HG03460 (cell line): ENCODE results near the gene SLX4IP.
A peak's percentile ranks its signal among the peaks of the same experiment; 100 is the strongest.

ENCODE experiments used
- ATAC-seq: cut with Tn5 transposase; IDR thresholded peaks from one replicate; pipeline ENCODE4 v1.9.1; 2021; ENCODE audit not compliant: unreplicated experiment

SLX4IP gene

DNA sequence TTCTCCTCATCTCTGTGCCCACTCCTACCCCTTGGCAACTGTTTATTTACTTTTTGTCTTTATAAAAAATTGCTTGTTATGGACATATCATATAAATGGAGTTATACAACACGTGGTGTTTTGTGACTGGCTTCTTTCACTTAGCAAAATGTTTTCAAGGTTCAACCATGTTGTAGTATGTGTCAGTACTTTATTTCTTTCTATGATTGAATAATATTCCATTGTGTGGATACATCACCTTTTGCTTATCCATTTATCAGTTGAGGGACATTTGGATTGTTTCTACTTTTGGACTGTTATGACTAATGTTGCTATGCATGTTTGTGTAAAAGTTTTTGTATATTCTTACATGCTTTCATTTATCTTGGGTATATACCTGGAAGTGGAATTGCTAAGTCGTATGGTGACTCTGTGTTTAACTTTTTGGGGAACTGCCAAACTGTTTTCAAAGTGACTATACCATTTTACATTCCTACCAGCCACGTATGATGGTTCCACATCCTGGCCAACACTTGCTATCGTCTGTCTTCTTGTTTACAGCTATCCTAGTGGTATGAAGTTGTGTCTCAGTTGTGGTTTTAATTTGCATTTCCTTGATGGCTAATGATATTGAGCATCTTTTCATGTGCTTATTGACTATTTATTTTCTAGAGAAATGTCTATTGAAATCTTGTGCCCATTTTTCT, 84.4 kb downstream of the SLX4IP start:
- ATAC-seq = peak; percentile 48

DNA sequence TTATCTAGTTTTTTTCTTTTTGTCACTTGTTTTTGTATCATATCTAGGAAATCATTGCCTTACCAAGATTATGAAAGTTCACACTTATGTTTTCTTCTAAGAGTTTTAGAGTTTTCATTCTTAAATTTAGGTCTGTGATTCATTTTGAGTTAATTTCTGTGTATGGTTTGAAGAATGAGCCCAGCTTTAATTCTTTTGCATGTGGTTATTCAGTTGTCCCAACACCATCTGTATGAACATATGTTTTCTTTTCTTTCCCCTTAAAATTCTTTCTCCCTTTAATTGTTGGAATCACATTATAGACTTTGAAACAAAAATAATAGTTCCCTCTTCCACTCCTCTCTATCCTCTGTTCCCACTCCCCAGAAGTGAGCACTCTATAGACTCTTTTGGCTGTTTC, 85.4 kb downstream of the SLX4IP start:
- ATAC-seq = no peak

DNA sequence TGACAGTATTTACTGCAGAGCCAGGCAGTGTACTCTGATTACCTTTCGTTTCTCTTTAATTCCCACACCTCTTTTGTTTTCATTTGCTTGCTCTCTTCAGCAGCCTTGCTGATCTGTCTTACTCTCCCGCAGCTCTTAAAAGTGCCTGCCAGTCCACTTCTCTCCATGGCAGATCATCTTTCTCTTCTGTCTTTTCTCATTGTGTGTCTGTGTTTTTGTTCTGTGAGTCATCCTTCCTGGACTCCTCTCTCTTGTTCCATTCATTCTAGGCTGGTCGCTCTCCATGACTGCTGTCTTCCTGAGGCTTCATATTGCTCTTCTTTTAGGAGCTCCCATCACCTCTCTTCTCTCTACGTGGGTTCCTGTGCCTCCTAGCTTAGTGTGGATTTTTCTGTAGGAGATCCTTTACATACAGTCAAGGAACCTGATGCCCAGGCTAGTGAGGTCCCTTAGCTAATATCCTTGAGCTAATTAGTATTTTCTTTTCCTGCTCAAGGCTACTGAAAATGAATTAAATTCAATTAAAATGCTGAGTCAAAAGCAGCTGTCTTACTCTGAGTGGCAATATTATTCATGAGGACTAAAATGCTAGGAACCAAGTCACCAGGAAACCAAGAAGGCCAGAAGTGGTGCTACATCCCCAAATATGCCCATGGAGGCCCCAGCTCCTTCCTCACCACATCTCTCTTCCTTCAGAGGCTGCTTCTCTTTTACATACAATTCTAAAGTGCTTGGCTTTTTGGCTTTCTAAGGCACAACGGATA, 86.1 kb downstream of the SLX4IP start:
- ATAC-seq = no peak

- no peak for ATAC-seq
These were observed 86.7 kb downstream of the SLX4IP start for GRCh38 chr20:10521836-10522235.

GRCh38 chr20:10522328-10522727, 87.2 kb downstream of the SLX4IP start:
- ATAC-seq = no peak

GRCh38 chr20:10523443-10523842, 88.3 kb downstream of the SLX4IP start:
- no peak for ATAC-seq

DNA sequence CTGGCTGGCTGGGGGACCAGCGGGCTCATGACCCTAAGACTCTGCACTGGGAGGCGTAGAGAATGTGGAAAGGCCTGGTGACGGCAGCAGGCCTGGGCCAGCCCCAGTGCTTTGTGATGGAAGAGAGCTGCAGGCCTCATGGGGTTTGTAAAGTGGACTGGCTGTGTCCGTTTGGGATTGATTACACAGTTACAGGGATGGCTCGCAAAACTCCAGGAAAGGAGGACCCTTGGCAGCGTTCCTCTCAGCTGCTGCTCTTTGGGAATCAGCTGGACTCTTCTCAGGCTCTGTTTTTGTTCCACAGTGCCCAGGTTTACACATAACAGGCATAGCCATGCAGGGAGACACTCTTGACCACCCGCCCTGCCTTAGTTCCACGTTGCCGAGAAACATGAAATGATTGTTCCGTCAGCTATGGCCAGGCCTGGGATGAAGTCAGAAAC, 89.0 kb downstream of the SLX4IP start:
- ATAC-seq = no peak

- no peak for ATAC-seq
These were observed 89.5 kb downstream of the SLX4IP start for GRCh38 chr20:10524643-10525042.

GRCh38 chr20:10527781-10528180, 92.7 kb downstream of the SLX4IP start:
- ATAC-seq = no peak

- ATAC-seq = no peak
These were observed 95.8 kb downstream of the SLX4IP start for GRCh38 chr20:10530883-10531282.

GRCh38 chr20:10531848-10532247, 96.7 kb downstream of the SLX4IP start:
- no peak for ATAC-seq

DNA sequence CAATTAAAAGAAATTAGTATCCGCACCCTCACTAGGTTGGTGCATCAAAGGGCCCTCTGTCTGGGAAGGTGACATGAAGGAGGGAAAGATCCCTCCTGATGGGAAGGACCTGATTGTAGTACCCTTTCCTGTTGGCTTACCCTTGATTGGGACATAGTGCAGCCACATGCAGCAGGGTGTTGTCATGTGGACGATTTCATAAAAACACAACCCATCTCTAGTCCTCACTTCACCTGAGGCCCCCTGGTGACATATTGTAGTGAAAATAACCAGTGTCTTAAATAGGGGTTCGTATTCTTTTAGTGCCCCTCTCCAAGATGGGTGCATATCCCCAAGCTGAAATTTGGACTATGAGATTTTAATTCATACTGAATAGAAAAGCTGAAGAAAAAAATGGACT, 97.3 kb downstream of the SLX4IP start:
- no peak for ATAC-seq

DNA sequence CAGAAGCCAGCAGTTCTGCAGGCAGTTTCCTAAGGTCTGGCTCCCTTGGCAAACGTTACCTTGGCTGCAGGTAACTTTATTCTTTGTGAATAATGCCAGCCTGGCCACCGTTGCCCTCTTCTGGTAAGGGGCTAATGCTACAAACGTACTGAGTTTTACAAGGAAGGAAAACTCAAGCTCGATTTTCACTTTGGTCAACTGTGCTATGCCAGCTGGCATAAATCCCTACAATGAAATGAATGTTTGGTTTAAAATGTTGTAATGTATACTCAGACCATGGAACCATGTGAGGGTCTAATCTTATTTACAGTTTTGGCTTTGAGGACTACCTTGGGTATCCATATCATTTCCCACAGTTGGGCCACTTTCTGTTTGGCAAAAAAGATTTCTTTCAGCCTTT, 101.4 kb downstream of the SLX4IP start:
- ATAC-seq = no peak

GRCh38 chr20:10537850-10538480, 102.9 kb downstream of the SLX4IP start:
- no peak for ATAC-seq

DNA sequence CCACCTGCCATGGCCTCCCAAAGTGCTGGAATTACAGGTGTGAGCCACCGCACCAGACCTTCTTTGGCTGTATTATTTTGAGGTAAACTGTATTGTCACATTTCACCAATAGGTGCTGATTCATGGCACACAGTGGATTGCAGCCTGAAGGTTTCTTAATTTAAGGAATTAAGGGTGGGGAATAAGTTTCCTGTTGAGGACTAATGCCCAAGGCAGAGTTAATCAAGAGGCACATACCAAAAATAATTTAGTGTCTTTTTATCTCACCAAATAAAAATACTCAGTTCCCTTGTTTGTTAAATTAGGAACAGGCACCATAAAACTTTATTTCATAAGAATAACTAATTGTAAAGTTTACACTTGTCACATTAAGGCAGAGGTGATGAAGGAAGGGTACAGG, 103.7 kb downstream of the SLX4IP start:
- no peak for ATAC-seq

- ATAC-seq = no peak
These were observed 104.9 kb downstream of the SLX4IP start for GRCh38 chr20:10539818-10540553.

GRCh38 chr20:10540636-10541493, 105.8 kb downstream of the SLX4IP start:
- no peak for ATAC-seq

GRCh38 chr20:10541668-10542411, 106.7 kb downstream of the SLX4IP start:
- no peak for ATAC-seq

DNA sequence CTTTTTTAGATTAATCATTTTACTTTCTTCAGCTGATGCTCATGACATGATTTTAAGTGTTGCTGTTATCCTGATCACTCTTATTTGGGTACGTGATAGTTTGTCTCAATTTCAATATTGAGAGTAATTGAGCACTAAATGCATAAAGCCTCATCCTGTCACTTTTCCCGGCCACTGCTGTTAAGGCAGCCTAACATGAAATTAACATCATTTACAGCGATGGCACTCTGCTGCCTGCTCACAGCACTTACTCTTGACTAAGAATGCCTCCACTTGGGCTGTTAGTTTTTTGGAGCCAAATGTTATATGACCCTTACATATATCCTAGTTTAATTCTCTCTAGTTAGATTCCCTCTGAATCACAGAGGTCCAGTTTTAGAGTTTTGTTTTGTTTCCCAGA, 107.3 kb downstream of the SLX4IP start:
- ATAC-seq = no peak

- no peak for ATAC-seq
These were observed 108.4 kb downstream of the SLX4IP start for GRCh38 chr20:10543480-10543879.
